Osteoblast (primary cell): ENCODE data around the gene MEST. TPM values are rescaled to one million over a fixed set of nuclear protein-coding genes. Genes with fewer than 3 reads are reported as not detected.
"Not testable (repeated sequence)": the region's sequence is repeated elsewhere in the genome, so short reads cannot be mapped to it uniquely, and the experiment has no call there.

Experiments used
- DNase-seq: peaks from one replicate; pipeline ENCODE4 v3.0.0; 2011; ENCODE audit warnings: low spot score, mixed read lengths; ENCODE audit not compliant: insufficient read length; ENCODE audit errors: missing footprints
- H2AFZ ChIP-seq: 2 replicates; pipeline ENCODE4 v1.6.0; 2011; ENCODE audit warnings: mild to moderate bottlenecking, low read length
- H3K27ac ChIP-seq: 2 replicates; pipeline ENCODE4 v1.5.1; 2011; ENCODE audit warnings: mild to moderate bottlenecking, low read depth, low read length, moderate library complexity
- H3K27me3 ChIP-seq: 2 replicates; pipeline ENCODE4 v1.6.0; 2012; ENCODE audit warnings: mild to moderate bottlenecking, control low read depth, inconsistent platforms, low read length, moderate library complexity; ENCODE audit not compliant: insufficient read depth
- H3K36me3 ChIP-seq: 2 replicates; pipeline ENCODE4 v1.5.1; 2011; ENCODE audit warnings: mild to moderate bottlenecking, low read length, control low read depth, moderate library complexity; ENCODE audit not compliant: insufficient read depth
- H3K4me1 ChIP-seq: 2 replicates; pipeline ENCODE4 v1.5.1; 2011; ENCODE audit warnings: mild to moderate bottlenecking, low read length, control low read depth, moderate library complexity; ENCODE audit not compliant: insufficient read depth
- H3K4me2 ChIP-seq: 2 replicates; pipeline ENCODE4 v1.6.0; 2011; ENCODE audit warnings: mild to moderate bottlenecking, low read length; ENCODE audit not compliant: insufficient read depth
- H3K4me3 ChIP-seq: fragments of 200-600 bp; sonication (generic); 3 replicates; pipeline ENCODE4 v1.5.1; 2012; ENCODE audit warnings: mild to moderate bottlenecking, low read length, inconsistent platforms; ENCODE audit not compliant: insufficient read depth
- H3K79me2 ChIP-seq: 2 replicates; pipeline ENCODE4 v1.6.0; 2012; ENCODE audit warnings: mild to moderate bottlenecking, low read length, control low read depth, inconsistent platforms; ENCODE audit not compliant: insufficient read depth
- H3K9me3 ChIP-seq: 2 replicates; pipeline ENCODE4 v1.5.1; 2011; ENCODE audit warnings: low read depth, low read length, control low read depth
- H4K20me1 ChIP-seq: 2 replicates; pipeline ENCODE4 v1.6.0; 2012; ENCODE audit warnings: mild to moderate bottlenecking, low read length, control low read depth; ENCODE audit not compliant: insufficient read depth
- total RNA-seq: library from RNA; depleted of rRNA; stranded (reverse); fragments of >200 nt; gene quantifications from 2 replicates; pipeline ENCODE4 v1.2.3, GENCODE V29; 2012
- TF ChIP-seq, protein P1 (sequence below): IDR thresholded peaks from 2 replicates; pipeline ENCODE4 v1.5.1; 2011; ENCODE audit warnings: mild to moderate bottlenecking, low read depth, low read length, moderate library complexity; ENCODE audit errors: extremely low read depth

The MEST gene
- total RNA-seq, 1 donor, result 330 TPM

DNA sequence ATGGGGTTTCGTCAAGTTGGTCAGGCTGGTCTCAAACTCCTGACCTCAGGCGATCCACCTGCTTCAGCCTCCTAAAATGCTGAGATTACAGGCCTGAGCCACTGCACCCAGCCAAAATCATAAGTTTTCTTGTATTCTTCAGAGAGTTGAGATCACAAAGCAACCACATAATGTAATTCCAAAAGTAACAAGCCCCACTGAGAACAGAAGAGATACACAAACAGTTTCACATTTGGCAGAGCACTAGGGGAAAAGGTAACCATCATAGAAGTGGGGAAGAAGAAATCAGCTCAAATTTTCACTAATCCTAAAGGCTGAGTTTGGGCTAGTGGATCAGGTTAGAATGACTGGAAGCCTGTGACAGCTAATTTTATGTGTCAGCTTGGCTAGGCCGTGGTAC is 45.6 kb upstream of the MEST start:
- no peak overlapping the region for H3K4me3 ChIP-seq
- no peak overlapping the region for H3K4me2 ChIP-seq
- DNase-seq, result no peak
- H3K27ac ChIP-seq, result no peak overlapping the region
- H3K79me2 ChIP-seq, result no peaks in the 10 kb centered on the region
- no peaks in the 10 kb centered on the region for H3K27me3 ChIP-seq
- peaks cover 11% of the 10 kb centered on the region for H3K4me1 ChIP-seq
- H2AFZ ChIP-seq, result no peak overlapping the region
- no peaks in the 10 kb centered on the region for H3K36me3 ChIP-seq
- no peaks in the 10 kb centered on the region for H3K9me3 ChIP-seq
- no peaks in the 10 kb centered on the region for H4K20me1 ChIP-seq
- TF ChIP-seq, protein P1, sequence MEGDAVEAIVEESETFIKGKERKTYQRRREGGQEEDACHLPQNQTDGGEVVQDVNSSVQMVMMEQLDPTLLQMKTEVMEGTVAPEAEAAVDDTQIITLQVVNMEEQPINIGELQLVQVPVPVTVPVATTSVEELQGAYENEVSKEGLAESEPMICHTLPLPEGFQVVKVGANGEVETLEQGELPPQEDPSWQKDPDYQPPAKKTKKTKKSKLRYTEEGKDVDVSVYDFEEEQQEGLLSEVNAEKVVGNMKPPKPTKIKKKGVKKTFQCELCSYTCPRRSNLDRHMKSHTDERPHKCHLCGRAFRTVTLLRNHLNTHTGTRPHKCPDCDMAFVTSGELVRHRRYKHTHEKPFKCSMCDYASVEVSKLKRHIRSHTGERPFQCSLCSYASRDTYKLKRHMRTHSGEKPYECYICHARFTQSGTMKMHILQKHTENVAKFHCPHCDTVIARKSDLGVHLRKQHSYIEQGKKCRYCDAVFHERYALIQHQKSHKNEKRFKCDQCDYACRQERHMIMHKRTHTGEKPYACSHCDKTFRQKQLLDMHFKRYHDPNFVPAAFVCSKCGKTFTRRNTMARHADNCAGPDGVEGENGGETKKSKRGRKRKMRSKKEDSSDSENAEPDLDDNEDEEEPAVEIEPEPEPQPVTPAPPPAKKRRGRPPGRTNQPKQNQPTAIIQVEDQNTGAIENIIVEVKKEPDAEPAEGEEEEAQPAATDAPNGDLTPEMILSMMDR, result no peak

DNA sequence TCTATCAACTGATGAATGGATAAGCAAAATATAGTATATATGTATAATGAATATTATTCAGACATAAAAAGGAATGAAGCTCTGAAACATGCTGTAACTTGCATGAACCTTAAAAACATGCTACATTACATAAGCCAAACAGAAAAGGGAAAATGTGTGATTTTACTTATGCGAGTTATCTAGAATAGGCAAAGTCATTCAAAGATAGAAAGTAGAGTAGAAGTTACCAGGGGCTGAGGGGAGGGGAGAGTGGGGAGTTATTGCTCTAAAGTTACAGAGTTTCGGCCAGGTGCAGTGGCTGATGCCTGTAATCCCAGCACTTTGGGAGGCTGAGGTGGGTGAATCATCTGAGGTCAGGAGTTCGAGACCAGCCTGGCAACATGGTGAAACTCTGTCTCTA is 40.5 kb upstream of the MEST start:
- DNase-seq, result not testable (repeated sequence)

DNA sequence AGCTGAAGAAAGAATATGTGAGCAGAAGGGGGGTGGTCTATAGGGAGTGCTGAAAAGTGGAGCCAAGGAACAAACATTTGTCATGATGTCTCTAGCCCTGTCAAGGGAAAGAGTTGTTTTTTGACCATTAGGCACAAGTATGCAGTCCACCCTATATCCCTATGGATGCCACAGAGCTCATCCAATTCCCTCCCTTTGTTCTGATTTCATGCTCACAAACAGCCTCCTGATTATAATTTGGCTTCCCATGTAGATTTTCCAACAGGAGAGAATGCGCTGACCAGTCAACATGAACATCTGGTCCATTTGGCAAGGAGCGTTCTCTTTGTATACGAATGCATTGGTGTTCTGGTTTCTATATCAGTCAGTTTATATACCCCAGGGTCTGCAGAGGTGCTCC is 38.9 kb upstream of the MEST start:
- no peak for DNase-seq
- no peak overlapping the region for H2AFZ ChIP-seq
- no peak overlapping the region for H3K4me2 ChIP-seq
- TF ChIP-seq, protein P1, result no peak
- no peaks in the 10 kb centered on the region for H3K9me3 ChIP-seq
- no peaks in the 10 kb centered on the region for H3K27me3 ChIP-seq
- no peak overlapping the region for H3K4me3 ChIP-seq
- H4K20me1 ChIP-seq, result no peaks in the 10 kb centered on the region
- no peaks in the 10 kb centered on the region for H3K4me1 ChIP-seq
- H3K36me3 ChIP-seq, result no peaks in the 10 kb centered on the region
- H3K27ac ChIP-seq, result no peak overlapping the region
- no peaks in the 10 kb centered on the region for H3K79me2 ChIP-seq

More for the DNA sequence above, 40.5 kb upstream of the MEST start:
- not testable (repeated sequence) for H3K4me3 ChIP-seq, H4K20me1 ChIP-seq, H3K4me2 ChIP-seq, H2AFZ ChIP-seq, H3K9me3 ChIP-seq, H3K27me3 ChIP-seq, H3K27ac ChIP-seq, H3K79me2 ChIP-seq, H3K36me3 ChIP-seq, H3K4me1 ChIP-seq

DNA sequence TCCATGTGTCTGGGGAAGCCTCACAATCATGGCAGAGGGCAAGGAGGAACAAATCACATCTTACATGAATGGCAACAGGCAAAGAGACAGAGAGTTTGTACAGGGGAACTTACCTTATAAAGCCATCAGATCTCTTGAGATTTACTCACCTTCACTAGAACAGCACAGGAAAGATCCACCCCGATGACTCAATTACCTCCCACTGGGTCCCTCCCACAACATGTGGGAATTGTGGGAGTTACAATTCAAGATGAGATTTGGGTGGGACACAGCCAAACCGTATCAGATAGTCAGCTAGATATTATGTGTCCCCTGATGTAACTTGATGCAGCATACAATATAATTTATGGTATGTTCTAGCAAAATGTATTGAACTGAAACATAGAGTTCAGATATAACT is 36.9 kb upstream of the MEST start:
- H3K9me3 ChIP-seq, result no peaks in the 10 kb centered on the region
- TF ChIP-seq, protein P1, result no peak
- no peaks in the 10 kb centered on the region for H3K27me3 ChIP-seq
- H3K79me2 ChIP-seq, result no peaks in the 10 kb centered on the region
- no peak overlapping the region for H3K27ac ChIP-seq
- DNase-seq, result no peak
- no peaks in the 10 kb centered on the region for H3K4me1 ChIP-seq
- H2AFZ ChIP-seq, result no peak overlapping the region
- no peaks in the 10 kb centered on the region for H4K20me1 ChIP-seq
- no peak overlapping the region for H3K4me2 ChIP-seq
- H3K4me3 ChIP-seq, result no peak overlapping the region
- H3K36me3 ChIP-seq, result no peaks in the 10 kb centered on the region
